HepG2 (cell line): ENCODE results near the gene TMEM130. TPM values are rescaled to one million over a fixed set of nuclear protein-coding genes. Genes with fewer than 3 reads are reported as not detected.

Experiments
- ATAC-seq: fragments of 200-7000 bp; cut with Tn5 transposase; 3 replicates; pipeline ENCODE4 v1.9.1; 2020; ENCODE audit warnings: mild to moderate bottlenecking, moderate library complexity
- BruUV-seq: library from RNA; stranded (reverse); fragments of 400-500 nt; replicated peaks from 2 replicates; lab custom pipeline; 2021; lab: Mats Ljungman, UMichigan
- CTCF ChIA-PET: fragments of 300-600 bp; formaldehyde crosslinking; extraction: SDS; loops from one replicate; lab custom pipeline; 2021; ENCODE audit warnings: low total read pairs, inconsistent platforms, low intra/inter-chr PET ratio; lab: Yijun Ruan, JAX
- POLR2A ChIA-PET: fragments of 350-600 bp; sonication (Branson Sonifier 250); formaldehyde crosslinking; loops from one replicate; lab custom pipeline; 2020; ENCODE audit warnings: antibody characterized with exemption, inconsistent platforms; lab: Yijun Ruan, JAX
- DNase-seq: peaks from one replicate; pipeline ENCODE4 v3.0.0-alpha.2; 2015; ENCODE audit warnings: low spot score
- FAIRE-seq: peaks from 3 replicates; lab custom pipeline; 2011; peaks lifted over from hg19 to GRCh38; lab: Jason Lieb, UNC
- H2AFZ ChIP-seq: one replicate; pipeline ENCODE4 v1.6.1; 2011; ENCODE audit warnings: low read length, inconsistent platforms
- H3K27ac ChIP-seq: fragments of 300-600 bp; 3 replicates; pipeline ENCODE4 v1.8.0; 2011; ENCODE audit warnings: mixed run types, mild to moderate bottlenecking, mixed read lengths, low read length, inconsistent platforms; ENCODE audit not compliant: insufficient read depth; ENCODE audit errors: extremely low read length
- H3K27me3 ChIP-seq, 2 experiments: fragments of 200-600 bp in 1 of 2; 2 replicates in 1 of 2; 3 replicates in 1 of 2; pipeline versions ENCODE4 v1.6.0 to v1.8.0; 2011; ENCODE audit warnings: low read length in 2 of 2, mild to moderate bottlenecking in 2 of 2, moderate library complexity in 2 of 2, inconsistent platforms in 1 of 2; ENCODE audit not compliant: insufficient read depth in 2 of 2, control insufficient read depth in 1 of 2
- H3K36me3 ChIP-seq, 2 experiments: fragments of 200-600 bp in 1 of 2; replicated peaks in 1 of 2; 2 replicates in 1 of 2; 3 replicates in 1 of 2; pipeline versions ENCODE4 v1.5.1 to v1.8.0; 2011; ENCODE audit warnings: low read length in 2 of 2, inconsistent platforms in 1 of 2; ENCODE audit not compliant: insufficient read depth in 2 of 2, control insufficient read depth in 1 of 2
- H3K4me1 ChIP-seq: 2 replicates; pipeline ENCODE4 v1.5.1; 2012; ENCODE audit warnings: low read length, inconsistent platforms; ENCODE audit not compliant: insufficient read depth
- H3K4me2 ChIP-seq: 2 replicates; pipeline ENCODE4 v1.6.0; 2011; ENCODE audit warnings: low read depth, low read length, inconsistent platforms
- H3K4me3 ChIP-seq, 3 experiments: fragments of 200-600 bp in 1 of 3; sonication (generic), shearing (Covaris generic) in 1 of 3; replicated peaks in 1 of 3; 2 replicates each; pipeline ENCODE4 v1.5.1; 2011 to 2016; ENCODE audit warnings: low read length in 3 of 3, inconsistent platforms in 2 of 3, low read depth in 2 of 3, mild to moderate bottlenecking in 2 of 3, control low read depth in 1 of 3, mixed read lengths in 1 of 3; ENCODE audit not compliant: insufficient read depth in 1 of 3
- H3K79me2 ChIP-seq: one replicate; pipeline ENCODE4 v1.6.1; 2011; ENCODE audit warnings: low read length, inconsistent platforms; ENCODE audit not compliant: insufficient read depth
- H3K9ac ChIP-seq: 2 replicates; pipeline ENCODE4 v1.6.0; 2011; ENCODE audit warnings: mild to moderate bottlenecking, low read depth, low read length, inconsistent platforms; ENCODE audit not compliant: insufficient read depth
- H3K9me3 ChIP-seq: 2 replicates; pipeline ENCODE4 v1.5.1; 2012; ENCODE audit warnings: mild to moderate bottlenecking, low read length
- H4K20me1 ChIP-seq: 2 replicates; pipeline ENCODE4 v1.6.0; 2011; ENCODE audit warnings: inconsistent platforms, mild to moderate bottlenecking, low read length, moderate library complexity; ENCODE audit not compliant: insufficient read depth
- AKAP8 ChIP-seq: sonication (generic); formaldehyde crosslinking; IDR thresholded peaks from 2 replicates; pipeline ENCODE4 v1.5.1; 2020; ENCODE audit warnings: mild to moderate bottlenecking, missing genetic modification reagents
- ATF2 ChIP-seq: sonication (generic); formaldehyde crosslinking; IDR thresholded peaks from 2 replicates; pipeline ENCODE4 v1.4.0; 2020; ENCODE audit warnings: missing genetic modification reagents
- CSRNP1 ChIP-seq: sonication (generic); formaldehyde crosslinking; IDR thresholded peaks from 2 replicates; pipeline ENCODE4 v1.8.1; 2023; ENCODE audit warnings: mild to moderate bottlenecking, missing genetic modification reagents
- CTCF ChIP-seq: sonication (generic); formaldehyde crosslinking; IDR thresholded peaks from 2 replicates; pipeline ENCODE4 v1.5.0; 2020; ENCODE audit warnings: mild to moderate bottlenecking, missing genetic modification reagents, moderate library complexity
- JARID2 ChIP-seq: sonication (generic); formaldehyde crosslinking; IDR thresholded peaks from 2 replicates; pipeline ENCODE4 v1.8.1; 2023; ENCODE audit warnings: missing genetic modification reagents, inconsistent platforms; ENCODE audit not compliant: insufficient replicate concordance
- MBNL3 ChIP-seq: fragments of 250-450 bp; sonication (Bioruptor Pico); conservative IDR thresholded peaks from 2 replicates; pipeline ENCODE4 v1.8.0; 2022; ENCODE audit warnings: mild to moderate bottlenecking, inconsistent platforms
- MXD4 ChIP-seq: IDR thresholded peaks from 2 replicates; pipeline ENCODE4 v1.6.1; 2016; ENCODE audit warnings: mild to moderate bottlenecking, missing biosample characterization, missing genetic modification reagents
- POLR2AphosphoS5 ChIP-seq: IDR thresholded peaks from 2 replicates; pipeline ENCODE4 v1.6.1; 2012; ENCODE audit warnings: low read depth, low read length
- SIN3B ChIP-seq: fragments of 150-350 bp; IDR thresholded peaks from 2 replicates; pipeline ENCODE4 v1.6.1; 2014; ENCODE audit warnings: low read length
- SMC3 ChIP-seq: IDR thresholded peaks from 2 replicates; pipeline ENCODE4 v1.6.1; 2011; ENCODE audit warnings: low read length, improper control_type of control experiment
- SNAPC2 ChIP-seq: sonication (generic); formaldehyde crosslinking; IDR thresholded peaks from 2 replicates; pipeline ENCODE4 v1.8.1; 2022; ENCODE audit warnings: mild to moderate bottlenecking, missing genetic modification reagents
- ZMAT3 ChIP-seq: sonication (generic); formaldehyde crosslinking; conservative IDR thresholded peaks from 2 replicates; pipeline ENCODE4 v1.7.0; 2021; ENCODE audit warnings: missing genetic modification reagents
- ZNF10 ChIP-seq: sonication (generic); formaldehyde crosslinking; IDR thresholded peaks from 2 replicates; pipeline ENCODE4 v1.4.0; 2020; ENCODE audit warnings: mild to moderate bottlenecking, low read depth, missing genetic modification reagents, borderline replicate concordance
- ZNF251 ChIP-seq: sonication (generic); formaldehyde crosslinking; IDR thresholded peaks from 2 replicates; pipeline ENCODE4 v1.9.0; 2021; ENCODE audit warnings: mild to moderate bottlenecking, missing genetic modification reagents
- ZNF256 ChIP-seq: sonication (generic); formaldehyde crosslinking; conservative IDR thresholded peaks from 2 replicates; pipeline ENCODE4 v1.4.0; 2020; ENCODE audit warnings: missing genetic modification reagents
- ZNF513 ChIP-seq: sonication (generic); formaldehyde crosslinking; conservative IDR thresholded peaks from 2 replicates; pipeline ENCODE4 v1.5.0; 2020; ENCODE audit warnings: missing genetic modification reagents
- ZNF557 ChIP-seq: sonication (generic); formaldehyde crosslinking; IDR thresholded peaks from 2 replicates; pipeline ENCODE4 v1.4.0; 2020; ENCODE audit warnings: missing genetic modification reagents
- ZNF563 ChIP-seq: sonication (generic); formaldehyde crosslinking; IDR thresholded peaks from 2 replicates; pipeline ENCODE4 v1.8.0; 2022; ENCODE audit warnings: mild to moderate bottlenecking, moderate library complexity, missing genetic modification reagents
- ZNF569 ChIP-seq: sonication (generic); formaldehyde crosslinking; IDR thresholded peaks from 2 replicates; pipeline ENCODE4 v1.5.0; 2020; ENCODE audit warnings: mild to moderate bottlenecking, missing genetic modification reagents, moderate library complexity, borderline replicate concordance
- ZZZ3 ChIP-seq: sonication (generic); formaldehyde crosslinking; IDR thresholded peaks from 2 replicates; pipeline ENCODE4 v1.4.0; 2020; ENCODE audit warnings: missing genetic modification reagents, mild to moderate bottlenecking, borderline replicate concordance
- WGBS: methylation state at CpG from one replicate; pipeline ENCODE4 v1.1.6; 2017; ENCODE audit warnings: low lambda C conversion rate; 5-methylcytosine and 5-hydroxymethylcytosine counted together
- in situ Hi-C: cut with HindIII; loops from 2 replicates; pipeline ENCODE4 v1.10.0; 2017; ENCODE audit warnings: low pct_unique_long_range_greater_than_20kb; ENCODE audit not compliant: extremely low pct_ligation_motif_present
- intact Hi-C: fragments of 100-400 bp; cut with micrococcal nuclease; formaldehyde crosslinking; loops from one replicate; pipeline ENCODE4 v1.10.0; 2022; ENCODE audit not compliant: unreplicated experiment
- polyA plus RNA-seq, 8 experiments: library from polyadenylated mRNA; depleted of rRNA in 3 of 8; stranded (reverse) in 7 of 8; unstranded in 1 of 8; fragments of >200 nt; fragmentation: Illumina TruSeq in 4 of 8; extraction: Trizol in 4 of 8; gene quantifications; 2 replicates each; pipeline versions ENCODE4 v1.2.1 to v1.2.3, GENCODE V29; 2011 to 2016; ENCODE audit warnings: low read depth in 4 of 8, missing spikeins in 1 of 8, mixed read lengths in 1 of 8; ENCODE audit not compliant: insufficient read depth in 1 of 8
- total RNA-seq, 5 experiments: library from RNA; depleted of rRNA; stranded (reverse); fragments of >200 nt; fragmentation: Illumina TruSeq; extraction: Trizol; gene quantifications; 2 replicates each; pipeline ENCODE4 v1.2.3, GENCODE V29; 2016; ENCODE audit warnings: low read depth in 1 of 5

The TMEM130 gene
- total and polyA plus RNA-seq, 2 of the 13 experiments (the other 11 are each of a cell fraction or from before 2014, with no cell fraction given), result not detected

GRCh38 chr7:98816241-98816640 lies 53.6 kb downstream of the TMEM130 start (continued):
- TF ChIP-seq ZNF563 (CRISPR knock-in tag) (no peak), CTCF (CRISPR knock-in tag) (no peak), ZMAT3 (CRISPR knock-in tag) (no peak), ZZZ3 (CRISPR knock-in tag) (no peak), SIN3B (no peak)

GRCh38 chr7:98815313-98815712 lies 54.5 kb downstream of the TMEM130 start:
- POLR2A ChIA-PET, result no interaction called here
- no TSS peak for BruUV-seq
- Histone ChIP-seq H3K9ac (no peak overlapping the region), H3K79me2 (no peaks in the 10 kb centered on the region), H3K36me3 (no peaks in the 10 kb centered on the region), H2AFZ (no peak overlapping the region), H3K27ac (no peak overlapping the region), H3K4me2 (no peak overlapping the region), H3K27me3 (no peaks in the 10 kb centered on the region), H4K20me1 (no peaks in the 10 kb centered on the region), H3K4me1 (no peaks in the 10 kb centered on the region), H3K4me3 (no peak overlapping the region), H3K9me3 (peaks cover 8% of the 10 kb centered on the region)
- in situ Hi-C loops, result no loop called here
- intact Hi-C loops, result no loop called here
- FAIRE-seq (no peak), DNase-seq (no peak), ATAC-seq (no peak)
- CTCF ChIA-PET, result no interaction called here
- 0% methylated on average over 1 of the region's 1 CpG for WGBS
- no peak for TF ChIP-seq JARID2
- TF ChIP-seq ZNF569 (CRISPR knock-in tag), result no peak
- no peak for TF ChIP-seq ZNF10 (CRISPR knock-in tag)
- no peak for TF ChIP-seq MBNL3 (CRISPR knock-in tag)
- no peak for TF ChIP-seq ZNF513 (CRISPR knock-in tag)
- TF ChIP-seq ZNF557 (CRISPR knock-in tag), result no peak
- no peak for TF ChIP-seq ZNF256
- no peak for TF ChIP-seq ZNF251 (CRISPR knock-in tag)
- no peak for TF ChIP-seq AKAP8
- no peak for TF ChIP-seq SNAPC2 (CRISPR knock-in tag)
- no peak for TF ChIP-seq ATF2
- no peak for TF ChIP-seq POLR2AphosphoS5
- TF ChIP-seq CSRNP1 (CRISPR knock-in tag), result no peak
- no peak for TF ChIP-seq MXD4
- TF ChIP-seq SMC3, result no peak
